WTC11 (cell line): Measurements from ENCODE around the gene ZNF20.

Experiments
- CBFB ChIP-seq: sonication (generic); formaldehyde crosslinking; IDR thresholded peaks from 2 replicates; pipeline ENCODE4 v1.8.1; 2022; ENCODE audit warnings: mild to moderate bottlenecking, low read depth, missing genetic modification reagents
- ELF4 ChIP-seq: sonication (generic); formaldehyde crosslinking; IDR thresholded peaks from 2 replicates; pipeline ENCODE4 v1.8.1; 2022; ENCODE audit warnings: low read depth, mild to moderate bottlenecking, moderate library complexity, missing genetic modification reagents
- NFE2L1 ChIP-seq: sonication (generic); formaldehyde crosslinking; IDR thresholded peaks from 2 replicates; pipeline ENCODE4 v1.8.1; 2023; ENCODE audit warnings: missing genetic modification reagents
- TP53 ChIP-seq: sonication (generic); formaldehyde crosslinking; IDR thresholded peaks from 2 replicates; pipeline ENCODE4 v1.8.1; 2023; ENCODE audit warnings: mild to moderate bottlenecking, missing genetic modification reagents
- ZNF317 ChIP-seq: sonication (generic); formaldehyde crosslinking; IDR thresholded peaks from 2 replicates; pipeline ENCODE4 v1.8.1; 2023; ENCODE audit warnings: low read depth, mild to moderate bottlenecking, moderate library complexity, missing genetic modification reagents, borderline replicate concordance
- TF ChIP-seq, protein P1 (sequence below): fragments of 200-600 bp; IDR thresholded peaks from 2 replicates; pipeline ENCODE4 v1.8.0; 2022; ENCODE audit warnings: antibody characterized with exemption
- TF ChIP-seq, protein P2 (sequence below): sonication (generic); formaldehyde crosslinking; conservative IDR thresholded peaks from 2 replicates; pipeline ENCODE4 v1.8.1; 2022; ENCODE audit warnings: mild to moderate bottlenecking, missing genetic modification reagents
- TF ChIP-seq, protein P3 (sequence below): sonication (generic); formaldehyde crosslinking; IDR thresholded peaks from 2 replicates; pipeline ENCODE4 v1.8.0; 2022; ENCODE audit warnings: mild to moderate bottlenecking, missing genetic modification reagents
- TF ChIP-seq, protein P4 (sequence below): fragments of 250-450 bp; sonication (Bioruptor Pico); IDR thresholded peaks from 2 replicates; pipeline ENCODE4 v1.9.0; 2021; ENCODE audit warnings: mild to moderate bottlenecking, borderline replicate concordance

DNA sequence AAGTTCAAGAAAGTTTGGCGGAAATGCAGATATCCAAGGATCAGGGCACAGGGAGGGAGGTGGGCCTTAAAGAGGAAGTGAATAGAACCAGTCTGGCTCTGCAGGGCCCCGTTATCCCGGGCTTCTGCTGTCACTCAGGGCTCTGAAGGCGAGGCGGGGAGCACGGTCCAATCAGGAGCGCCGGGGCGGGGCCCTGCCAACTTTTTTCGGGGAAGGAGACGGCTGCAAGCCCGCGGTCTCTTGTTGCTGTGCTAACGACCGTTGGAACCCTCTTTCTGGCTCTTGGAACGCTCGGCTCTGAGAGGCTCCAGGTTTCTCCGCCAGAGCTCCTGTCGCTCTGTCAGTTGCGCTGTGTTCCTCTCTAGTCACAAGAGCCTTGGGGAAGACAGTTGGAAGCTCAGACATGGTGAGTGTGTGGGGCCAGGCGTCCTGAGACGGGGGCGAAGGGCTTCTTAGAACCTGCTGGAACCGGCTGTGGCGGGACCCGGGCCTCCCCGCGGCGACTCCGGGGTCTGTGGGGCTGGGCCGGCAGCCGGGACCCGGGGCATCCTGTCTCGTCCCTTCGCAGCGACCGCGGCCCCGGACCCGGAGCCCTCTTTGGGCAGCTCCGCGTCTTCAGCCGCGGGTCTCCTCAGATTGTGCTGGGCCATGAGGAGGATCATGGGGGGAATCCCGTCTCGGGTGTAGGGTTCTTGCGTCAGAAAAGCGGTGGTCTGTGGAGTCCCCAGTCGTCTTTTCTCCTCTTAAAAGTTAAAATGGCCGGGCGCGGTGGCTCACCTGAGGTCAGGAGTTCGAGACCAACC, 47.9 kb downstream of the ZNF20 start:
- TF ChIP-seq, protein P1, sequence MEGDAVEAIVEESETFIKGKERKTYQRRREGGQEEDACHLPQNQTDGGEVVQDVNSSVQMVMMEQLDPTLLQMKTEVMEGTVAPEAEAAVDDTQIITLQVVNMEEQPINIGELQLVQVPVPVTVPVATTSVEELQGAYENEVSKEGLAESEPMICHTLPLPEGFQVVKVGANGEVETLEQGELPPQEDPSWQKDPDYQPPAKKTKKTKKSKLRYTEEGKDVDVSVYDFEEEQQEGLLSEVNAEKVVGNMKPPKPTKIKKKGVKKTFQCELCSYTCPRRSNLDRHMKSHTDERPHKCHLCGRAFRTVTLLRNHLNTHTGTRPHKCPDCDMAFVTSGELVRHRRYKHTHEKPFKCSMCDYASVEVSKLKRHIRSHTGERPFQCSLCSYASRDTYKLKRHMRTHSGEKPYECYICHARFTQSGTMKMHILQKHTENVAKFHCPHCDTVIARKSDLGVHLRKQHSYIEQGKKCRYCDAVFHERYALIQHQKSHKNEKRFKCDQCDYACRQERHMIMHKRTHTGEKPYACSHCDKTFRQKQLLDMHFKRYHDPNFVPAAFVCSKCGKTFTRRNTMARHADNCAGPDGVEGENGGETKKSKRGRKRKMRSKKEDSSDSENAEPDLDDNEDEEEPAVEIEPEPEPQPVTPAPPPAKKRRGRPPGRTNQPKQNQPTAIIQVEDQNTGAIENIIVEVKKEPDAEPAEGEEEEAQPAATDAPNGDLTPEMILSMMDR, result no peak
- TF ChIP-seq, protein P2, sequence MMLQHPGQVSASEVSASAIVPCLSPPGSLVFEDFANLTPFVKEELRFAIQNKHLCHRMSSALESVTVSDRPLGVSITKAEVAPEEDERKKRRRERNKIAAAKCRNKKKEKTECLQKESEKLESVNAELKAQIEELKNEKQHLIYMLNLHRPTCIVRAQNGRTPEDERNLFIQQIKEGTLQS, result no peak
- TF ChIP-seq, protein P3, sequence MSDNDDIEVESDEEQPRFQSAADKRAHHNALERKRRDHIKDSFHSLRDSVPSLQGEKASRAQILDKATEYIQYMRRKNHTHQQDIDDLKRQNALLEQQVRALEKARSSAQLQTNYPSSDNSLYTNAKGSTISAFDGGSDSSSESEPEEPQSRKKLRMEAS (CRISPR knock-in tag), result peak; percentile 59
- no peak for TF ChIP-seq ZNF317 (CRISPR knock-in tag)
- TF ChIP-seq TP53 (CRISPR knock-in tag), result no peak
- TF ChIP-seq, protein P4, sequence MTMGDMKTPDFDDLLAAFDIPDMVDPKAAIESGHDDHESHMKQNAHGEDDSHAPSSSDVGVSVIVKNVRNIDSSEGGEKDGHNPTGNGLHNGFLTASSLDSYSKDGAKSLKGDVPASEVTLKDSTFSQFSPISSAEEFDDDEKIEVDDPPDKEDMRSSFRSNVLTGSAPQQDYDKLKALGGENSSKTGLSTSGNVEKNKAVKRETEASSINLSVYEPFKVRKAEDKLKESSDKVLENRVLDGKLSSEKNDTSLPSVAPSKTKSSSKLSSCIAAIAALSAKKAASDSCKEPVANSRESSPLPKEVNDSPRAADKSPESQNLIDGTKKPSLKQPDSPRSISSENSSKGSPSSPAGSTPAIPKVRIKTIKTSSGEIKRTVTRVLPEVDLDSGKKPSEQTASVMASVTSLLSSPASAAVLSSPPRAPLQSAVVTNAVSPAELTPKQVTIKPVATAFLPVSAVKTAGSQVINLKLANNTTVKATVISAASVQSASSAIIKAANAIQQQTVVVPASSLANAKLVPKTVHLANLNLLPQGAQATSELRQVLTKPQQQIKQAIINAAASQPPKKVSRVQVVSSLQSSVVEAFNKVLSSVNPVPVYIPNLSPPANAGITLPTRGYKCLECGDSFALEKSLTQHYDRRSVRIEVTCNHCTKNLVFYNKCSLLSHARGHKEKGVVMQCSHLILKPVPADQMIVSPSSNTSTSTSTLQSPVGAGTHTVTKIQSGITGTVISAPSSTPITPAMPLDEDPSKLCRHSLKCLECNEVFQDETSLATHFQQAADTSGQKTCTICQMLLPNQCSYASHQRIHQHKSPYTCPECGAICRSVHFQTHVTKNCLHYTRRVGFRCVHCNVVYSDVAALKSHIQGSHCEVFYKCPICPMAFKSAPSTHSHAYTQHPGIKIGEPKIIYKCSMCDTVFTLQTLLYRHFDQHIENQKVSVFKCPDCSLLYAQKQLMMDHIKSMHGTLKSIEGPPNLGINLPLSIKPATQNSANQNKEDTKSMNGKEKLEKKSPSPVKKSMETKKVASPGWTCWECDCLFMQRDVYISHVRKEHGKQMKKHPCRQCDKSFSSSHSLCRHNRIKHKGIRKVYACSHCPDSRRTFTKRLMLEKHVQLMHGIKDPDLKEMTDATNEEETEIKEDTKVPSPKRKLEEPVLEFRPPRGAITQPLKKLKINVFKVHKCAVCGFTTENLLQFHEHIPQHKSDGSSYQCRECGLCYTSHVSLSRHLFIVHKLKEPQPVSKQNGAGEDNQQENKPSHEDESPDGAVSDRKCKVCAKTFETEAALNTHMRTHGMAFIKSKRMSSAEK (CRISPR knock-in tag), result no peak
- 0 out of 2 replicates have a peak, but pooled peaks have one; percentile 62 for TF ChIP-seq ELF4 (CRISPR knock-in tag)
- no peak for TF ChIP-seq CBFB (CRISPR knock-in tag)
- TF ChIP-seq NFE2L1 (CRISPR knock-in tag), result no peak
